A673 (cell line): ENCODE results near the gene MROH9.
"Not testable (repeated sequence)": the region's sequence is repeated elsewhere in the genome, so short reads cannot be mapped to it uniquely, and the experiment has no call there.

Experiments
- EZH2 ChIP-seq: fragments of 200-600 bp; sonication (generic); IDR thresholded peaks from 2 replicates; pipeline ENCODE4 v1.6.1; 2017; ENCODE audit warnings: borderline replicate concordance, low read depth, mild to moderate bottlenecking, mixed read lengths, antibody characterized with exemption, low read length; ENCODE audit not compliant: poor library complexity, severe bottlenecking
- TF ChIP-seq, protein P1 (sequence below): fragments of 300-800, 200-600 bp; sonication (generic); conservative IDR thresholded peaks from 2 replicates; pipeline ENCODE4 v1.5.1; 2017; ENCODE audit warnings: low read depth, mild to moderate bottlenecking, antibody characterized with exemption, low read length, moderate library complexity, mixed read lengths

DNA sequence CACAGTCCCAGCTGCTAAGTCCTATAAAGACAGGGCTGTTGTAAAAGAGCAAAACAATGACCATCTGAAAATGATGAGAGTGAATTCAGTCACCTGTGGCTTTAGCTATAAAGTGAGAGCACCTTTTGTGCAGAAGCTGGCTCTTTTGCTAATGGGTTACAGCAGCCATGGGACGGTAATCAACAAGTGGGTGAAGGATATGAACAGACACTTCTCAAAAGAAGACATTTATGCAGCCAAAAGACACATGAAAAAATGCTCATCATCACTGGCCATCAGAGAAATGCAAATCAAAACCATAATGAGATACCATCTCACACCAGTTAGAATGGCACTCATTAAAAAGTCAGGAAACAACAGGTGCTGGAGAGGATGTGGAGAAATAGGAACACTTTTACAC, 16.4 kb downstream of the MROH9 start:
- TF ChIP-seq, protein P1, sequence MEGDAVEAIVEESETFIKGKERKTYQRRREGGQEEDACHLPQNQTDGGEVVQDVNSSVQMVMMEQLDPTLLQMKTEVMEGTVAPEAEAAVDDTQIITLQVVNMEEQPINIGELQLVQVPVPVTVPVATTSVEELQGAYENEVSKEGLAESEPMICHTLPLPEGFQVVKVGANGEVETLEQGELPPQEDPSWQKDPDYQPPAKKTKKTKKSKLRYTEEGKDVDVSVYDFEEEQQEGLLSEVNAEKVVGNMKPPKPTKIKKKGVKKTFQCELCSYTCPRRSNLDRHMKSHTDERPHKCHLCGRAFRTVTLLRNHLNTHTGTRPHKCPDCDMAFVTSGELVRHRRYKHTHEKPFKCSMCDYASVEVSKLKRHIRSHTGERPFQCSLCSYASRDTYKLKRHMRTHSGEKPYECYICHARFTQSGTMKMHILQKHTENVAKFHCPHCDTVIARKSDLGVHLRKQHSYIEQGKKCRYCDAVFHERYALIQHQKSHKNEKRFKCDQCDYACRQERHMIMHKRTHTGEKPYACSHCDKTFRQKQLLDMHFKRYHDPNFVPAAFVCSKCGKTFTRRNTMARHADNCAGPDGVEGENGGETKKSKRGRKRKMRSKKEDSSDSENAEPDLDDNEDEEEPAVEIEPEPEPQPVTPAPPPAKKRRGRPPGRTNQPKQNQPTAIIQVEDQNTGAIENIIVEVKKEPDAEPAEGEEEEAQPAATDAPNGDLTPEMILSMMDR, result not testable (repeated sequence)
- not testable (repeated sequence) for TF ChIP-seq EZH2
